GM13977 (cell line): ENCODE results near the gene ZNF219.

ENCODE experiments used
- DNase-seq: peaks from one replicate; pipeline ENCODE4 v3.0.0; 2012; ENCODE audit warnings: low spot score
- CTCF ChIP-seq: IDR thresholded peaks from 2 replicates; pipeline ENCODE4 v1.5.1; 2012; ENCODE audit warnings: mild to moderate bottlenecking, control low read depth; ENCODE audit not compliant: insufficient read depth; ENCODE audit errors: extremely low read depth, missing control alignments
- in situ Hi-C: fragments of 300-500 bp; cut with MboI; formaldehyde crosslinking; loops from one replicate; pipeline ENCODE4 v1.12.0; 2022; ENCODE audit warnings: low sequenced_read_pairs, low pct_unique_long_range_greater_than_20kb, mixed read lengths, inconsistent platforms; ENCODE audit not compliant: unreplicated experiment

The ZNF219 gene

GRCh38 chr14:21103710-21104447 lies 5.4 kb upstream of the ZNF219 start:
- peak; percentile 95 for DNase-seq
- in situ Hi-C loops, result no loop called here
- peak; percentile 76 for TF ChIP-seq CTCF

GRCh38 chr14:21103411-21103709 lies 4.9 kb upstream of the ZNF219 start:
- in situ Hi-C loops, result no loop called here
- TF ChIP-seq CTCF, result no peak
- no peak for DNase-seq

GRCh38 chr14:21102521-21103410 lies 4.3 kb upstream of the ZNF219 start:
- no peak for TF ChIP-seq CTCF
- in situ Hi-C loops, result no loop called here
- DNase-seq, result peak; percentile 30

- TF ChIP-seq CTCF, result no peak
- no peak for DNase-seq
- in situ Hi-C loops, result no loop called here
Observed at GRCh38 chr14:21101802-21102413, 3.5 kb upstream of the ZNF219 start.

- in situ Hi-C loops, result no loop called here
- no peak for TF ChIP-seq CTCF
- DNase-seq, result peak; percentile 12
Observed at GRCh38 chr14:21100931-21101330, 2.5 kb upstream of the ZNF219 start, which contains the start of gene TMEM253. TMEM253 (plus strand) TSS chr14:21101066; CDS start chr14:21101344, 278 bp downstream.

GRCh38 chr14:21099596-21099985 lies 1.1 kb upstream of the ZNF219 start:
- no peak for DNase-seq
- TF ChIP-seq CTCF, result no peak
- in situ Hi-C loops, result no loop called here
